B cell (primary cell): ENCODE results near the gene ACY1. TPM values are rescaled to one million over a fixed set of nuclear protein-coding genes. Genes with fewer than 3 reads are reported as not detected.

Experiments
- ATAC-seq: fragments of 200-7000 bp; cut with Tn5 transposase; one replicate; pipeline ENCODE4 v1.10.0; 2021; ENCODE audit warnings: low read depth, mild to moderate bottlenecking, moderate number of reproducible peaks, moderate library complexity
- CTCF ChIA-PET: fragments of 350-600 bp; sonication (Branson Sonifier 250); formaldehyde crosslinking; loops from one replicate; lab custom pipeline; 2021; ENCODE audit warnings: antibody characterized with exemption, inconsistent platforms; lab: Charles Lee
- POLR2A ChIA-PET: fragments of 350-600 bp; sonication (Branson Sonifier 250); formaldehyde crosslinking; loops from one replicate; lab custom pipeline; 2021; ENCODE audit warnings: antibody characterized with exemption; lab: Charles Lee
- DNase-seq: peaks from one replicate; pipeline ENCODE4 v3.0.0; 2013
- H2AFZ ChIP-seq: 2 replicates; pipeline ENCODE4 v1.6.1; 2012; ENCODE audit warnings: mild to moderate bottlenecking, low read depth, low read length; ENCODE audit not compliant: insufficient read depth, poor library complexity, severe bottlenecking
- H3K27ac ChIP-seq, 2 donors: 1 replicate in 1 of 2; 2 replicates in 1 of 2; pipeline ENCODE4 v1.5.1; 2012 to 2013; ENCODE audit warnings: low read length in 2 of 2, mild to moderate bottlenecking in 2 of 2, moderate library complexity in 1 of 2
- H3K27me3 ChIP-seq, 4 experiments: fragments of 200-600 bp in 1 of 4; sonication (generic) in 1 of 4; replicated peaks in 1 of 4; 1 replicate in 2 of 4; 2 replicates in 2 of 4; pipeline versions ENCODE4 v1.6.1 to v1.7.0; 2013 to 2016; ENCODE audit warnings: low read length in 3 of 4, mild to moderate bottlenecking in 2 of 4, mixed read lengths in 1 of 4, moderate library complexity in 1 of 4; ENCODE audit not compliant: insufficient read depth in 4 of 4, control insufficient read depth in 3 of 4; ENCODE audit errors: control extremely low read depth in 1 of 4
- H3K36me3 ChIP-seq, 2 experiments: replicated peaks in 1 of 2; 1 replicate in 1 of 2; 2 replicates in 1 of 2; pipeline versions ENCODE4 v1.6.1 to v1.7.1; 2013; ENCODE audit warnings: low read length in 1 of 2; ENCODE audit not compliant: insufficient read depth in 2 of 2, control insufficient read depth in 1 of 2; ENCODE audit errors: control extremely low read depth in 1 of 2, extremely low read depth in 1 of 2
- H3K4me1 ChIP-seq, 2 donors: fragments of 200-600 bp in 1 of 2; sonication (generic) in 1 of 2; 1 replicate in 1 of 2; 2 replicates in 1 of 2; pipeline versions ENCODE4 v1.5.1 to v1.6.1; 2013 to 2017; ENCODE audit warnings: low read length in 2 of 2; ENCODE audit not compliant: control insufficient read depth in 2 of 2, insufficient read depth in 2 of 2
- H3K4me2 ChIP-seq: replicated peaks from 2 replicates; pipeline ENCODE3; 2012; ENCODE audit warnings: mild to moderate bottlenecking, low read depth, low read length; ENCODE audit not compliant: poor library complexity, severe bottlenecking
- H3K4me3 ChIP-seq, 5 experiments: fragments of 200-600 bp in 1 of 5; sonication (generic) in 1 of 5; 1 replicate in 3 of 5; 2 replicates in 2 of 5; pipeline versions ENCODE4 v1.5.1 to v1.7.0; 2011 to 2016; ENCODE audit warnings: low read length in 4 of 5, mild to moderate bottlenecking in 4 of 5, low read depth in 2 of 5, control low read depth in 1 of 5, moderate library complexity in 1 of 5; ENCODE audit not compliant: insufficient read depth in 1 of 5; ENCODE audit errors: control extremely low read depth in 1 of 5, extremely low read depth in 1 of 5
- H3K79me2 ChIP-seq: fragments of 200-600 bp; sonication (generic); one replicate; pipeline ENCODE4 v1.6.0; 2016; ENCODE audit warnings: low read length; ENCODE audit not compliant: control insufficient read depth, insufficient read depth
- H3K9ac ChIP-seq: fragments of 200-600 bp; sonication (generic); 2 replicates; pipeline ENCODE4 v1.6.1; 2017; ENCODE audit warnings: mild to moderate bottlenecking, low read length, moderate library complexity
- H3K9me3 ChIP-seq, 3 donors: one replicate each; pipeline versions ENCODE4 v1.6.1 to v1.7.1; 2013; ENCODE audit warnings: low read length in 2 of 3; ENCODE audit not compliant: control insufficient read depth in 2 of 3, insufficient read depth in 1 of 3; ENCODE audit errors: control extremely low read depth in 1 of 3
- H4K20me1 ChIP-seq: 2 replicates; pipeline ENCODE4 v1.6.0; 2012; ENCODE audit warnings: mild to moderate bottlenecking, low read length; ENCODE audit not compliant: insufficient read depth, control insufficient read depth, poor library complexity, severe bottlenecking
- H3K27ac Mint-ChIP-seq: one replicate; pipeline ENCODE4 v1.8.0; 2021; ENCODE audit warnings: mixed read lengths
- H3K27me3 Mint-ChIP-seq: one replicate; pipeline ENCODE4 v1.8.0; 2021; ENCODE audit warnings: mixed read lengths
- H3K4me1 Mint-ChIP-seq: one replicate; pipeline ENCODE4 v1.8.0; 2021; ENCODE audit warnings: mixed read lengths
- H3K4me3 Mint-ChIP-seq: one replicate; pipeline ENCODE4 v1.8.0; 2021; ENCODE audit warnings: mixed read lengths
- H3K9me3 Mint-ChIP-seq: one replicate; pipeline ENCODE4 v1.8.0; 2022; ENCODE audit warnings: mixed read lengths; ENCODE audit not compliant: insufficient read depth
- CTCF ChIP-seq: fragments of 200-600 bp; IDR thresholded peaks from one replicate; pipeline ENCODE4 v1.8.0; 2022; ENCODE audit warnings: antibody characterized with exemption, mild to moderate bottlenecking
- EZH2 ChIP-seq: IDR thresholded peaks from 2 replicates; pipeline ENCODE4 v1.6.1; 2012; ENCODE audit warnings: borderline replicate concordance, low read depth, mild to moderate bottlenecking, moderate library complexity, low read length; ENCODE audit not compliant: insufficient read depth, poor library complexity, severe bottlenecking
- WGBS: methylation state at CpG from one replicate; pipeline ENCODE4 v1.1.5; 2013; ENCODE audit warnings: missing lambda C conversion rate; ENCODE audit not compliant: insufficient coverage; 5-methylcytosine and 5-hydroxymethylcytosine counted together
- intact Hi-C: fragments of 100-400 bp; cut with micrococcal nuclease; formaldehyde crosslinking; loops from one replicate; pipeline ENCODE4 v1.10.0; 2022
- polyA plus RNA-seq: library from polyadenylated mRNA; depleted of rRNA; stranded (reverse); fragments of >200 nt; gene quantifications from 2 replicates; pipeline ENCODE4 v1.2.3, GENCODE V29; 2012
- total RNA-seq, 2 donors: library from RNA; stranded (reverse); fragments of 120-200 nt in 1 of 2; gene quantifications; 1 replicate in 1 of 2; 2 replicates in 1 of 2; pipeline versions ENCODE4 v1.2.3 to v1.2.4, GENCODE V29; 2013 to 2022

Gene ACY1
- total and polyA plus RNA-seq, 2 donors (not counting 1 experiment from before 2014, with no cell fraction given) = 14.6 to 26.2 TPM

GRCh38 chr3:51953445-51953844, 29.9 kb upstream of the ACY1 start:
- ChIA-PET CTCF (interaction anchor here (1.2 kb wide), 1 partner anchor 20 kb away, joined by 4 read pairs; the partner anchor contains the start of gene ABHD14B), POLR2A (interaction anchor here (0.5 kb wide), 1 partner anchor 29 kb away, joined by 6 read pairs; no protein-coding TSS in a partner anchor)
- H3K27ac ChIP-seq = no peak overlapping the region
- intact Hi-C loops = no loop called here
- no peak overlapping the region for H2AFZ ChIP-seq
- no peaks in the 10 kb centered on the region for H4K20me1 ChIP-seq
- DNase-seq (no peak), ATAC-seq (no peak)
- Mint-ChIP-seq H3K9me3 (no peaks in the 10 kb centered on the region), H3K4me1 (peaks cover 5% of the 10 kb centered on the region), H3K4me3 (no peak overlapping the region), H3K27ac (no peak overlapping the region), H3K27me3 (peaks cover 17% of the 10 kb centered on the region)
- H3K9ac ChIP-seq = no peak overlapping the region
- 86% methylated on average over 1 of the region's 3 CpGs for WGBS
- peaks cover 0 to 27% (median 15%) of the 10 kb centered on the region in 4 experiments for H3K27me3 ChIP-seq
- no peak overlapping the region for H3K4me3 ChIP-seq
- no peaks in the 10 kb centered on the region for H3K79me2 ChIP-seq
- no peaks in the 10 kb centered on the region for H3K36me3 ChIP-seq
- TF ChIP-seq CTCF = no peak
- no peak for TF ChIP-seq EZH2
- H3K4me1 ChIP-seq = peaks cover 7 to 10% of the 10 kb centered on the region in 2 donors
- peaks cover 0 to 6% (median 0%) of the 10 kb centered on the region in 3 donors for H3K9me3 ChIP-seq
- no peak overlapping the region for H3K4me2 ChIP-seq

- H3K4me3 ChIP-seq = no peak overlapping the region
- H3K36me3 ChIP-seq = no peaks in the 10 kb centered on the region
- H2AFZ ChIP-seq = no peak overlapping the region
- H3K9ac ChIP-seq = no peak overlapping the region
- no peak for DNase-seq
- no peak overlapping the region for H3K4me3 Mint-ChIP-seq
- POLR2A ChIA-PET = no interaction called here
- no peaks in the 10 kb centered on the region for H3K9me3 Mint-ChIP-seq
- H3K79me2 ChIP-seq = no peaks in the 10 kb centered on the region
- H3K9me3 ChIP-seq = peaks cover 0 to 6% (median 0%) of the 10 kb centered on the region in 3 donors
- no peak overlapping the region for H3K4me2 ChIP-seq
- TF ChIP-seq EZH2 = no peak
- no peak for TF ChIP-seq CTCF
- peaks cover 0 to 27% (median 15%) of the 10 kb centered on the region in 4 experiments for H3K27me3 ChIP-seq
- no peak overlapping the region for H3K27ac ChIP-seq
- peaks cover 17% of the 10 kb centered on the region for H3K27me3 Mint-ChIP-seq
- H3K27ac Mint-ChIP-seq = no peak overlapping the region
- ATAC-seq = no peak
- peaks cover 7 to 10% of the 10 kb centered on the region in 2 donors for H3K4me1 ChIP-seq
- WGBS = 74% methylated on average over 5 of the region's 6 CpGs
- intact Hi-C loops = no loop called here
- CTCF ChIA-PET = interaction anchor here (1.2 kb wide), 1 partner anchor 20 kb away, joined by 4 read pairs; the partner anchor contains the start of gene ABHD14B
- no peaks in the 10 kb centered on the region for H4K20me1 ChIP-seq
- H3K4me1 Mint-ChIP-seq = peaks cover 5% of the 10 kb centered on the region
Observed at GRCh38 chr3:51954105-51954504, 29.2 kb upstream of the ACY1 start.
